AG04450 (cell line): ENCODE data around the gene PPM1B. TPM values are rescaled to one million over a fixed set of nuclear protein-coding genes. Genes with fewer than 3 reads are reported as not detected.

Experiments
- CTCF ChIA-PET: fragments of 300-600, 350-600 bp; formaldehyde crosslinking; extraction: SDS; loops from one replicate; lab custom pipeline; 2022; ENCODE audit warnings: antibody characterized with exemption, inconsistent platforms; lab: Charles Lee
- POLR2A ChIA-PET: fragments of 350-600 bp; formaldehyde crosslinking; extraction: SDS; loops from one replicate; lab custom pipeline; 2021; ENCODE audit warnings: antibody characterized with exemption, inconsistent platforms; lab: Yijun Ruan, JAX
- DNase-seq: peaks from one replicate; pipeline ENCODE4 v3.0.0-alpha.2; 2011; ENCODE audit warnings: low read depth, low spot score
- H3K27ac ChIP-seq: one replicate; pipeline ENCODE4 v1.5.1; 2012; ENCODE audit warnings: low read depth, low read length, control low read depth
- H3K27me3 ChIP-seq: one replicate; pipeline ENCODE4 v1.6.0; 2012; ENCODE audit warnings: low read length; ENCODE audit not compliant: control insufficient read depth, insufficient read depth
- H3K4me3 ChIP-seq: 2 replicates; pipeline ENCODE4 v1.5.1; 2011; ENCODE audit warnings: mild to moderate bottlenecking, low read depth, low read length, control low read depth
- H3K9me3 ChIP-seq: 2 replicates; pipeline ENCODE4 v1.5.1; 2012; ENCODE audit warnings: low read length; ENCODE audit not compliant: control insufficient read depth, insufficient read depth
- CTCF ChIP-seq: IDR thresholded peaks from 2 replicates; pipeline ENCODE4 v1.5.1; 2011; ENCODE audit warnings: low read depth, low read length, control low read depth, inconsistent platforms
- polyA plus RNA-seq: library from polyadenylated mRNA; depleted of rRNA; stranded (reverse); fragments of >200 nt; gene quantifications from 2 replicates; pipeline ENCODE4 v1.2.3, GENCODE V29; 2011

Gene PPM1B
- polyA plus RNA-seq, 1 experiment = 29.1 TPM

GRCh38 chr2:44218771-44219170, 50.1 kb downstream of the PPM1B start:
- Histone ChIP-seq H3K4me3 (no peak overlapping the region), H3K27me3 (no peaks in the 10 kb centered on the region), H3K9me3 (no peaks in the 10 kb centered on the region), H3K27ac (no peak overlapping the region)
- POLR2A ChIA-PET = no interaction called here
- DNase-seq = no peak
- CTCF ChIA-PET = interaction anchor here (0.7 kb wide), 1 partner anchor 132 kb away, joined by 3 read pairs; no protein-coding TSS in a partner anchor
- TF ChIP-seq CTCF = no peak

- Histone ChIP-seq H3K4me3 (no peak overlapping the region), H3K27me3 (no peaks in the 10 kb centered on the region), H3K9me3 (no peaks in the 10 kb centered on the region), H3K27ac (no peak overlapping the region)
- TF ChIP-seq CTCF = no peak
- ChIA-PET POLR2A (no interaction called here), CTCF (interaction anchor here (0.7 to 1.5 kb wide), 2 partner anchors 140 kb away, joined by 3 to 5 read pairs; no protein-coding TSS in a partner anchor)
- no peak for DNase-seq
These were observed 58.1 kb downstream of the PPM1B start for GRCh38 chr2:44226753-44227152.

GRCh38 chr2:44230378-44230777, 61.7 kb downstream of the PPM1B start:
- ChIA-PET CTCF (interaction anchor here (0.8 to 1.5 kb wide), 2 partner anchors 13 to 144 kb away, joined by 3 read pairs; no protein-coding TSS in a partner anchor), POLR2A (no interaction called here)
- DNase-seq = no peak
- no peaks in the 10 kb centered on the region for H3K27me3 ChIP-seq
- H3K27ac ChIP-seq = no peak overlapping the region
- no peaks in the 10 kb centered on the region for H3K9me3 ChIP-seq
- H3K4me3 ChIP-seq = no peak overlapping the region
- TF ChIP-seq CTCF = no peak

GRCh38 chr2:44233450-44234128, 64.9 kb downstream of the PPM1B start:
- peak; percentile 51 for DNase-seq
- TF ChIP-seq CTCF = no peak
- POLR2A ChIA-PET = no interaction called here
- Histone ChIP-seq H3K4me3 (no peak overlapping the region), H3K9me3 (no peaks in the 10 kb centered on the region), H3K27me3 (no peaks in the 10 kb centered on the region), H3K27ac (no peak overlapping the region)
- CTCF ChIA-PET = interaction anchor here (0.6 to 1.8 kb wide), 5 partner anchors 9 to 190 kb away, joined by 3 to 8 read pairs (median 7); no protein-coding TSS in a partner anchor

- Histone ChIP-seq H3K4me3 (no peak overlapping the region), H3K27me3 (no peaks in the 10 kb centered on the region), H3K27ac (no peak overlapping the region), H3K9me3 (no peaks in the 10 kb centered on the region)
- DNase-seq = no peak
- CTCF ChIA-PET = interaction anchor here (0.7 to 2.1 kb wide), 2 partner anchors 9 to 121 kb away, joined by 3 to 9 read pairs; no protein-coding TSS in a partner anchor
- POLR2A ChIA-PET = no interaction called here
- no peak for TF ChIP-seq CTCF
These were observed 68.5 kb downstream of the PPM1B start for GRCh38 chr2:44237221-44237620.
